ACC112 (cell line): Measurements from ENCODE around the gene ZMPSTE24.
"Not testable (repeated sequence)": the region's sequence is repeated elsewhere in the genome, so short reads cannot be mapped to it uniquely, and the experiment has no call there.

ENCODE experiments used
- H2AFZ ChIP-seq: fragments of 200-600 bp; sonication (generic); one replicate; pipeline ENCODE4 v1.6.0; 2017; ENCODE audit warnings: antibody characterized with exemption, low read length; ENCODE audit not compliant: unreplicated experiment
- H3K27ac ChIP-seq: fragments of 200-600 bp; sonication (generic); 2 replicates; pipeline ENCODE4 v1.5.1; 2014; ENCODE audit warnings: low read depth, mild to moderate bottlenecking, antibody characterized with exemption, low read length, moderate library complexity
- H3K27me3 ChIP-seq: fragments of 200-600 bp; sonication (generic); 2 replicates; pipeline ENCODE4 v1.6.1; 2014; ENCODE audit warnings: mild to moderate bottlenecking, antibody characterized with exemption, low read length, moderate library complexity, mixed read lengths; ENCODE audit not compliant: insufficient read depth
- H3K36me3 ChIP-seq: fragments of 200-600 bp; sonication (generic); 2 replicates; pipeline ENCODE4 v1.6.1; 2016; ENCODE audit warnings: mild to moderate bottlenecking, antibody characterized with exemption, low read length, moderate library complexity, mixed read lengths; ENCODE audit not compliant: insufficient read depth
- H3K4me1 ChIP-seq: fragments of 200-600 bp; sonication (generic); one replicate; pipeline ENCODE4 v1.6.1; 2016; ENCODE audit warnings: low read length, mixed read lengths; ENCODE audit not compliant: insufficient read depth, unreplicated experiment, control insufficient read depth
- H3K4me3 ChIP-seq: fragments of 200-600 bp; sonication (generic); 2 replicates; pipeline ENCODE4 v1.5.1; 2014; ENCODE audit warnings: mild to moderate bottlenecking, low read depth, low read length
- H3K79me2 ChIP-seq: fragments of 200-600 bp; sonication (generic); one replicate; pipeline ENCODE4 v1.6.0; 2016; ENCODE audit warnings: low read length; ENCODE audit not compliant: control insufficient read depth, unreplicated experiment, insufficient read depth

Gene ZMPSTE24

DNA sequence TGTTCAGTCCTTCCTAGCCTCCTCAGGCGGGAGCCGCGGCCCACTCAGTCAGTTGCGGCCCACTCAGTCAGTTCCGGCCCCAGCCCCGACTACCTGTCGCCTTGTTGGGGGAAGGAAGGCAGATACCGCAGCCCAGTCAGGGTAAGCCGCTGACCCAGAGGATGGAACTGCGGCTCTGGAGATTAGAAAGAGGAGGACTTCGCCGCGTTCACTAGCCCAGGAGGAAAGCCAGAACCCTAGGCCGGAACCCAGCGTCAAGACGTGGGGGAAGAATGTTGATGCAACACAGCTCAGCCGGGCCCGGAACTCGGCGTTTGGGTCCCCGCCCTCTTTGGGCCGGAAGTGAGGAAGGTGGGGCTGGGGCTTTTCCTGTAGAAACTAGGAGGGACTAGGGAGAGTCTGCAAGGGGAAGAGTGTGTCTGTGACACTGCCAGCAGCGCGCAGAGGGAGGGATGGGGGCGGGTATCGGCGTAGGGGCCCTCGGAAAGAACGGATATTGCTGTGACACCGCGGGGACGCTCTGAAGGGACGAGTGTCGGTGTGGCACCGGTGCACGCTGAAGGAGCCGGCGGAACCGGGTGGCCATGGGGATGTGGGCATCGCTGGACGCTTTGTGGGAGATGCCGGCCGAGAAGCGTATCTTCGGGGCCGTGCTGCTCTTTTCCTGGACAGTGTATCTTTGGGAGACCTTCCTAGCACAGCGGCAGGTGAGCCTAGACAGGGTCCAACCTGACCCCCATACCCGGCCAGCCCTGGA is at the start of gene ZMPSTE24:
Gene ZMPSTE24, plus strand, starts transcription at position 549 of the 757 bp plus-strand sequence. Its CDS starts 36 bp downstream, at position 585.
- Histone ChIP-seq H3K4me3 (peak within 1 kb of the TSS; percentile 90), H3K27ac (peak within 1 kb of the TSS; percentile 97), H3K4me1 (peaks cover 22% of the 10 kb centered on the region), H3K79me2 (peaks cover 59% of the 10 kb centered on the region), H3K36me3 (peaks cover 20% of the 10 kb centered on the region), H3K27me3 (no peaks in the 10 kb centered on the region), H2AFZ (peak within 1 kb of the TSS; percentile 96)

DNA sequence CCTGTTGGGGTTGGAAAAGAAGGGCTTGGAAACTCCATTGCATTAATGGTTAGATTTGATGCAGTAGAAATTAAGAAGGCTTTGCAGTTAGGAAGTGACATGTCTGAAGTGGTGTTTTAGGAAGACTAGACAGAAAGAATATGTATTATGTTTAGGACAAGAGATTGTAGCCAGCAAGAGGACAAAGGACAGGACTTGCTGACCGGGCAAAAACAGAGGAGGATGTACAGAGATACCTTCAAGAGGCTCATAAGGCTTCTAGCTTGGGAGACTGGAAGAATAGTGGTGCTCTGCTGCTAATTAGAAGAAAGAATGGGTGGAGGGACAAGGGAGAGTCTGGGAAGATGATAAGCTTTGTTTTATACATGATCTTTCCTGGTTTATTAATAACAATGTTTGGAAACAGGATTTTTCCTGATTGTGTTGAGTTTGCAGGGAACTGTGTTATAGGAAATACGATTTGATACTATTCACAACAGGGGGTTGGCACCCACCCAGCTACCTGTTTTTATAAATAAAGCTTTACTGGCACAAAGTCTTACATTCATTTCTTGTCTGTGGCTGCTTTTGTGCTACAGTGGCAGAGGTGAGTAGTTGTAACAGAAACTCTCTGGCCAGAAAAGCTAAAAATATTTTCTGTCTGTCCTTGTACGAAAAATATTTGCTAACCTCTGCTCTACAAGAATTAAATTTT is 47.4 kb upstream of the ZMPSTE24 start:
- Histone ChIP-seq H2AFZ (no peak overlapping the region), H3K4me3 (no peak overlapping the region), H3K4me1 (no peaks in the 10 kb centered on the region), H3K27me3 (no peaks in the 10 kb centered on the region), H3K36me3 (peaks cover 26% of the 10 kb centered on the region), H3K79me2 (peaks cover 8% of the 10 kb centered on the region), H3K27ac (no peak overlapping the region)

GRCh38 chr1:40218333-40218732 is 39.7 kb upstream of the ZMPSTE24 start:
- peaks cover 8% of the 10 kb centered on the region for H3K36me3 ChIP-seq
- H3K4me1 ChIP-seq, result no peaks in the 10 kb centered on the region
- no peak overlapping the region for H3K4me3 ChIP-seq
- no peaks in the 10 kb centered on the region for H3K79me2 ChIP-seq
- no peak overlapping the region for H3K27ac ChIP-seq
- H2AFZ ChIP-seq, result no peak overlapping the region
- no peaks in the 10 kb centered on the region for H3K27me3 ChIP-seq

GRCh38 chr1:40221471-40221905 is 36.5 kb upstream of the ZMPSTE24 start:
- H3K27ac ChIP-seq, H3K27me3 ChIP-seq, H3K4me3 ChIP-seq, H3K79me2 ChIP-seq, H2AFZ ChIP-seq, H3K36me3 ChIP-seq, H3K4me1 ChIP-seq: not testable (repeated sequence)

DNA sequence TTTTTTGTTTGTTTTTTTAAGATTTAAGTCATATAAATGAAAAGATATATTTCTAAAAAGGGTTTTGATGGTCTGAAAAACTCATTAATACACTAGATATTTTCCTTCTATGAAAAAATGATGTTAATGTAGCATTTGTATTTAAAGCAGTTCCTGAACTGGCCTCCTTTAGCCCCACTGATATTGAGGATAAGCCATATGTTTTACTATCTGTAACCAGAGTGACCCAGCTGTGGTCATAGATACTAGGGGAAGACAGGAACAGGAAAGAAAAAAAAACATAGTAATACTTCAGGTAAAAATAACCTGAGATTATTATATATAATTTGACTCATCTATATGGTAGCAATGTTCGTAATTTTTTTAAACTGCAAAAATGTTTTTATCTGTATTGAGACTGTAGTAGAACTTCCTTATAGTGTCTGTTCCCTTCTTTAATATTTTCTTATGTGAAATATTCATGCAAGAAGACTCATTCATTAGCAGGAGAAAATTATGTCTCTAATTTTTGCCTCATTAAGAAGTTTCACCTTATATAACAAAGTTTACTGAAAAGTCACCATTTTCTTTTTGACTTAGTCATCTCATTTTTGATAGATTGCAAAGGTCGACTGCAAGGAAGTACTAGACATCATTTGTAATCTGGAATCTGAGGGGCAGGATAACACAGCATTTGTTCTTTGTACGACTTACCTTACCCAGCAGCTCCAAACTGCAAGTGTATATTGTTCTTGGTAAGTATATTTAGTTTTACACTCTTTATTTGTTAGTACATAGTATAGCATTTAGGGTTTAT is 35.9 kb upstream of the ZMPSTE24 start:
- Histone ChIP-seq H3K27ac (no peak overlapping the region), H3K36me3 (peaks cover 4% of the 10 kb centered on the region; the same call in 1 of the 2 replicates), H3K4me1 (no peaks in the 10 kb centered on the region), H2AFZ (no peak overlapping the region), H3K4me3 (no peak overlapping the region), H3K27me3 (no peaks in the 10 kb centered on the region), H3K79me2 (peaks cover 2% of the 10 kb centered on the region)

GRCh38 chr1:40224040-40224439 is 34.0 kb upstream of the ZMPSTE24 start:
- Histone ChIP-seq H3K4me3 (no peak overlapping the region), H3K79me2 (peaks cover 2% of the 10 kb centered on the region), H3K4me1 (no peaks in the 10 kb centered on the region), H3K27me3 (no peaks in the 10 kb centered on the region), H3K36me3 (peaks cover 8% of the 10 kb centered on the region; the same call in 1 of the 2 replicates), H2AFZ (no peak overlapping the region), H3K27ac (no peak overlapping the region)

- H3K27me3 ChIP-seq, result no peaks in the 10 kb centered on the region
- peaks cover 11% of the 10 kb centered on the region; the same call in 1 of the 2 replicates for H3K36me3 ChIP-seq
- H2AFZ ChIP-seq, result no peak overlapping the region
- no peak overlapping the region for H3K4me3 ChIP-seq
- H3K4me1 ChIP-seq, result no peaks in the 10 kb centered on the region
- H3K27ac ChIP-seq, result no peak overlapping the region
- peaks cover 2% of the 10 kb centered on the region for H3K79me2 ChIP-seq
These were observed 31.8 kb upstream of the ZMPSTE24 start for GRCh38 chr1:40226192-40226591.

- Histone ChIP-seq H2AFZ (no peak overlapping the region), H3K79me2 (no peaks in the 10 kb centered on the region), H3K4me1 (no peaks in the 10 kb centered on the region), H3K27me3 (no peaks in the 10 kb centered on the region), H3K4me3 (no peak overlapping the region), H3K27ac (no peak overlapping the region), H3K36me3 (peaks cover 51% of the 10 kb centered on the region)
These were observed 25.6 kb upstream of the ZMPSTE24 start for GRCh38 chr1:40232444-40232843.

- H3K4me3 ChIP-seq, result no peak overlapping the region
- peaks cover 40% of the 10 kb centered on the region for H3K36me3 ChIP-seq
- H2AFZ ChIP-seq, result no peak overlapping the region
- H3K4me1 ChIP-seq, result peaks cover 45% of the 10 kb centered on the region
- H3K79me2 ChIP-seq, result no peaks in the 10 kb centered on the region
- no peaks in the 10 kb centered on the region for H3K27me3 ChIP-seq
- peak overlapping the region; percentile 16; the same call in 1 of the 2 replicates for H3K27ac ChIP-seq
These were observed 18.4 kb upstream of the ZMPSTE24 start for GRCh38 chr1:40239626-40240025.

DNA sequence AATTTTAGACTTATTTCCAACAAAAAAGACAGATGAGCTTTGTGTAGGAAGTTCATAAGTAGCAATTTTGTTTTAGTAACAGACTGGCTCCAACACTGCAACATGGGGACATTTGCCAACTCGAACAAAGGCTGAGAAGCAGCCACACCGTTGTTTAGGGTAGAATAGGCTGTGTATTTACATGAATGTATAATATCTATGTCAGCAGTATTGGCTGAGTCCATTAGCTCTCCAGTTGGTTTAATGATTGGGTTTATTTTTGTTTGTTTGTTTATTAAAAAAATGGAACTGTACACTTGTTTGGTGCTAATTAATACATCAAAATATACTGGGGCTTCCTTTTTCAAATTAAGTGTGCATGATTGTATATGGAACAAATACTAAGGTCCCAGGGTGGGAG is 17.6 kb upstream of the ZMPSTE24 start:
- no peaks in the 10 kb centered on the region for H3K79me2 ChIP-seq
- H2AFZ ChIP-seq, result no peak overlapping the region
- H3K27ac ChIP-seq, result peak overlapping the region; percentile 16
- H3K36me3 ChIP-seq, result peaks cover 36% of the 10 kb centered on the region
- H3K27me3 ChIP-seq, result no peaks in the 10 kb centered on the region
- peaks cover 53% of the 10 kb centered on the region for H3K4me1 ChIP-seq
- H3K4me3 ChIP-seq, result no peak overlapping the region
